HepG2 (cell line): ENCODE measurements around the gene GADD45GIP1. TPM values are rescaled to one million over a fixed set of nuclear protein-coding genes. Genes with fewer than 3 reads are reported as not detected.

Experiments
- ATF3 ChIP-seq: sonication (generic); formaldehyde crosslinking; IDR thresholded peaks from 2 replicates; pipeline ENCODE4 v1.4.0; 2020; ENCODE audit warnings: missing genetic modification reagents
- BHLHE40 ChIP-seq: IDR thresholded peaks from 2 replicates; pipeline ENCODE4 v1.6.1; 2011; ENCODE audit warnings: low read length, improper control_type of control experiment
- BORCS8-MEF2B ChIP-seq: sonication (generic); formaldehyde crosslinking; IDR thresholded peaks from 2 replicates; pipeline ENCODE4 v1.8.0; 2022; ENCODE audit warnings: mild to moderate bottlenecking, missing genetic modification reagents
- GATAD2A ChIP-seq: IDR thresholded peaks from 2 replicates; pipeline ENCODE4 v1.6.1; 2016
- HCFC1 ChIP-seq: fragments of 150-350 bp; IDR thresholded peaks from 2 replicates; pipeline ENCODE4 v1.6.1; 2014; ENCODE audit warnings: low read depth, low read length
- IRF2 ChIP-seq: IDR thresholded peaks from 2 replicates; pipeline ENCODE4 v1.6.1; 2018; ENCODE audit warnings: missing genetic modification reagents, missing compliant biosample characterization
- KDM4B ChIP-seq: sonication (generic); formaldehyde crosslinking; IDR thresholded peaks from 2 replicates; pipeline ENCODE4 v1.4.0; 2020; ENCODE audit warnings: missing genetic modification reagents
- KDM5A ChIP-seq: fragments of 200-600 bp; sonication (generic); IDR thresholded peaks from 2 replicates; pipeline ENCODE4 v1.7.0; 2018; ENCODE audit warnings: antibody characterized with exemption, mild to moderate bottlenecking, low read length, borderline replicate concordance
- KLF11 ChIP-seq: IDR thresholded peaks from 2 replicates; pipeline ENCODE4 v1.6.1; 2016; ENCODE audit warnings: missing compliant biosample characterization
- NONO ChIP-seq, 2 experiments: fragments of 450-650 bp in 1 of 2; sonication (generic) in 1 of 2; formaldehyde crosslinking in 1 of 2; IDR thresholded peaks in 1 of 2; conservative IDR thresholded peaks in 1 of 2; 2 replicates each; pipeline versions ENCODE4 v1.6.1 to v1.8.0; 2017 to 2022; ENCODE audit warnings: mild to moderate bottlenecking in 1 of 2, missing genetic modification reagents in 1 of 2, moderate library complexity in 1 of 2
- NR2C2 ChIP-seq: sonication (generic); formaldehyde crosslinking; IDR thresholded peaks from 2 replicates; pipeline ENCODE4 v1.4.0; 2020; ENCODE audit warnings: missing genetic modification reagents, mild to moderate bottlenecking, moderate library complexity, borderline replicate concordance
- PHF21A ChIP-seq: sonication (generic); formaldehyde crosslinking; IDR thresholded peaks from 2 replicates; pipeline ENCODE4 v1.5.0; 2020; ENCODE audit warnings: mild to moderate bottlenecking, missing genetic modification reagents
- RCOR2 ChIP-seq: IDR thresholded peaks from 2 replicates; pipeline ENCODE4 v1.6.1; 2016; ENCODE audit warnings: missing biosample characterization, missing genetic modification reagents
- REXO4 ChIP-seq: sonication (generic); formaldehyde crosslinking; IDR thresholded peaks from 2 replicates; pipeline ENCODE4 v1.8.0; 2022; ENCODE audit warnings: missing genetic modification reagents, mild to moderate bottlenecking, borderline replicate concordance
- SOX6 ChIP-seq, 2 experiments: fragments of 450-650 bp in 1 of 2; sonication (generic) in 1 of 2; formaldehyde crosslinking in 1 of 2; IDR thresholded peaks; 2 replicates each; pipeline versions ENCODE4 v1.4.0 to v1.6.1; 2017 to 2020; ENCODE audit warnings: antibody characterized with exemption in 1 of 2, mild to moderate bottlenecking in 1 of 2, missing genetic modification reagents in 1 of 2
- TSC22D2 ChIP-seq: sonication (generic); formaldehyde crosslinking; IDR thresholded peaks from 2 replicates; pipeline ENCODE4 v1.5.1; 2020; ENCODE audit warnings: missing genetic modification reagents, mild to moderate bottlenecking, borderline replicate concordance
- XBP1 ChIP-seq: sonication (generic); formaldehyde crosslinking; IDR thresholded peaks from 2 replicates; pipeline ENCODE4 v1.5.0; 2020; ENCODE audit warnings: missing genetic modification reagents
- ZBTB7A ChIP-seq: sonication (generic); formaldehyde crosslinking; IDR thresholded peaks from 2 replicates; pipeline ENCODE4 v1.8.0; 2022; ENCODE audit warnings: mild to moderate bottlenecking, missing genetic modification reagents
- ZFP62 ChIP-seq: sonication (generic); formaldehyde crosslinking; IDR thresholded peaks from 2 replicates; pipeline ENCODE4 v1.4.0; 2020; ENCODE audit warnings: missing genetic modification reagents
- ZMAT3 ChIP-seq: sonication (generic); formaldehyde crosslinking; conservative IDR thresholded peaks from 2 replicates; pipeline ENCODE4 v1.7.0; 2021; ENCODE audit warnings: missing genetic modification reagents
- ZNF292 ChIP-seq: sonication (generic); formaldehyde crosslinking; IDR thresholded peaks from 2 replicates; pipeline ENCODE4 v1.8.1; 2022; ENCODE audit warnings: mild to moderate bottlenecking, low read depth, missing genetic modification reagents, borderline replicate concordance
- ZNF326 ChIP-seq: sonication (generic); formaldehyde crosslinking; IDR thresholded peaks from 2 replicates; pipeline ENCODE4 v1.4.0; 2020; ENCODE audit warnings: missing genetic modification reagents, borderline replicate concordance
- polyA plus RNA-seq, 8 experiments: library from polyadenylated mRNA; depleted of rRNA in 3 of 8; stranded (reverse) in 7 of 8; unstranded in 1 of 8; fragments of >200 nt; fragmentation: Illumina TruSeq in 4 of 8; extraction: Trizol in 4 of 8; gene quantifications; 2 replicates each; pipeline versions ENCODE4 v1.2.1 to v1.2.3, GENCODE V29; 2011 to 2016; ENCODE audit warnings: low read depth in 4 of 8, missing spikeins in 1 of 8, mixed read lengths in 1 of 8; ENCODE audit not compliant: insufficient read depth in 1 of 8
- total RNA-seq, 5 experiments: library from RNA; depleted of rRNA; stranded (reverse); fragments of >200 nt; fragmentation: Illumina TruSeq; extraction: Trizol; gene quantifications; 2 replicates each; pipeline ENCODE4 v1.2.3, GENCODE V29; 2016; ENCODE audit warnings: low read depth in 1 of 5
- TF ChIP-seq, protein P1 (sequence below): sonication (generic); formaldehyde crosslinking; IDR thresholded peaks from 2 replicates; pipeline ENCODE4 v1.5.1; 2020; ENCODE audit warnings: missing genetic modification reagents, mild to moderate bottlenecking, borderline replicate concordance
- TF ChIP-seq, protein P2 (sequence below): sonication (generic); formaldehyde crosslinking; IDR thresholded peaks from 2 replicates; pipeline ENCODE4 v1.5.0; 2020; ENCODE audit warnings: mild to moderate bottlenecking, missing genetic modification reagents, borderline replicate concordance
- TF ChIP-seq, protein P3 (sequence below): sonication (generic); formaldehyde crosslinking; IDR thresholded peaks from 2 replicates; pipeline ENCODE4 v1.4.0; 2020; ENCODE audit warnings: missing genetic modification reagents, borderline replicate concordance

GADD45GIP1 gene
- total and polyA plus RNA-seq, 2 of the 13 experiments (the other 11 are each of a cell fraction or from before 2014, with no cell fraction given) = 24.6 to 30.7 TPM

DNA sequence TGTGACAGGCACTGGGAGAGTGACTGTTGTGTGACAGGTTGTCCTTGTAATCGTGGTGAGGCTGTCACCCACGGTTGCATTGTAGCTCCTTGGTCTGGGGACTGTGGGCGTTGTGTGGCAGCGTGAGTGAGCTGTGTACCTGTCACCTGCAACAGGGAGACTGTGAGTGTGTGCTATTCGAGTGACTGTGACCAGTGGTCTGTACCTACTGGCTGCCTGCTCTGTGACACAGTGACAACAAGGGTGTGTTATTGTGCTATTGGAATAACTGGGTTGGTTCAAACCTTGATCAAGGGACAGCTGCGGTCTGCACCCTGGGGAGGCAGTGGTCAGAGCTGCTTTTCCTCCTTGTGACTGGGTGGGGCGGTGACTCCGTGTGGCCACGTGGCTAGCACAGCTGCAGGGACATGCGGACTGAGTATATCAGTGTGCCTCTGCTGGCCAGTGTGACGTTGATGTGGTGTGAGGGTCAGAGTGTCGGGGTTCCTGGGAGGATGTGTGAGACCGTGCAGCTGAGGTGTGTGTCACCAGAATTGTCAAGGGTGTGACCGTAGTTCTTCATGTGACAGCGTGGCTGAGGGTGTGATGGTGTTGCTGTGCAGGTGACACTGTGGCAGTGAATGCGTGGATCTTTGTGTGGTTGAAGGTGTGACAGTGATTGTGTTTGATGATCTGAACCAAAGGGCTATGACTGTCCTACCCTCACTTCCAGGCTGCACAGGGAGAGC lies 28.2 kb upstream of the GADD45GIP1 start (continued):
- TF ChIP-seq NONO (IDR thresholded peaks at IDR 0.05) (no peak), NONO (CRISPR knock-in tag; conservative IDR thresholded peaks at IDR 0.05) (peak; percentile 53), ZBTB7A (CRISPR knock-in tag) (no peak), ZMAT3 (CRISPR knock-in tag) (no peak), TSC22D2 (CRISPR knock-in tag) (no peak), IRF2 (CRISPR knock-in tag) (peak; percentile 46), HCFC1 (no peak), RCOR2 (no peak), BORCS8-MEF2B (CRISPR knock-in tag) (no peak), SOX6 (IDR thresholded peaks at IDR 0.05) (no peak), SOX6 (CRISPR knock-in tag; IDR thresholded peaks at IDR 0.05) (no peak; the same call in 1 of the 2 replicates), KDM4B (CRISPR knock-in tag) (no peak), KDM5A (no peak), GATAD2A (CRISPR knock-in tag) (no peak), KLF11 (no peak), REXO4 (CRISPR knock-in tag) (no peak), XBP1 (CRISPR knock-in tag) (no peak), ZNF292 (CRISPR knock-in tag) (peak; percentile 79; the same call in 1 of the 2 replicates), PHF21A (CRISPR knock-in tag) (no peak), NR2C2 (CRISPR knock-in tag) (peak; percentile 51; the same call in 1 of the 2 replicates), ZNF326 (CRISPR knock-in tag) (no peak), BHLHE40 (peak; percentile 54; the same call in 1 of the 2 replicates), ZFP62 (CRISPR knock-in tag) (no peak), ATF3 (CRISPR knock-in tag) (no peak)
- TF ChIP-seq, protein P1, sequence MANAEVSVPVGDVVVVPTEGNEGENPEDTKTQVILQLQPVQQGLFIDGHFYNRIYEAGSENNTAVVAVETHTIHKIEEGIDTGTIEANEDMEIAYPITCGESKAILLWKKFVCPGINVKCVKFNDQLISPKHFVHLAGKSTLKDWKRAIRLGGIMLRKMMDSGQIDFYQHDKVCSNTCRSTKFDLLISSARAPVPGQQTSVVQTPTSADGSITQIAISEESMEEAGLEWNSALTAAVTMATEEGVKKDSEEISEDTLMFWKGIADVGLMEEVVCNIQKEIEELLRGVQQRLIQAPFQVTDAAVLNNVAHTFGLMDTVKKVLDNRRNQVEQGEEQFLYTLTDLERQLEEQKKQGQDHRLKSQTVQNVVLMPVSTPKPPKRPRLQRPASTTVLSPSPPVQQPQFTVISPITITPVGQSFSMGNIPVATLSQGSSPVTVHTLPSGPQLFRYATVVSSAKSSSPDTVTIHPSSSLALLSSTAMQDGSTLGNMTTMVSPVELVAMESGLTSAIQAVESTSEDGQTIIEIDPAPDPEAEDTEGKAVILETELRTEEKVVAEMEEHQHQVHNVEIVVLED (CRISPR knock-in tag) = peak; percentile 7; the same call in 1 of the 2 replicates
- TF ChIP-seq, protein P2, sequence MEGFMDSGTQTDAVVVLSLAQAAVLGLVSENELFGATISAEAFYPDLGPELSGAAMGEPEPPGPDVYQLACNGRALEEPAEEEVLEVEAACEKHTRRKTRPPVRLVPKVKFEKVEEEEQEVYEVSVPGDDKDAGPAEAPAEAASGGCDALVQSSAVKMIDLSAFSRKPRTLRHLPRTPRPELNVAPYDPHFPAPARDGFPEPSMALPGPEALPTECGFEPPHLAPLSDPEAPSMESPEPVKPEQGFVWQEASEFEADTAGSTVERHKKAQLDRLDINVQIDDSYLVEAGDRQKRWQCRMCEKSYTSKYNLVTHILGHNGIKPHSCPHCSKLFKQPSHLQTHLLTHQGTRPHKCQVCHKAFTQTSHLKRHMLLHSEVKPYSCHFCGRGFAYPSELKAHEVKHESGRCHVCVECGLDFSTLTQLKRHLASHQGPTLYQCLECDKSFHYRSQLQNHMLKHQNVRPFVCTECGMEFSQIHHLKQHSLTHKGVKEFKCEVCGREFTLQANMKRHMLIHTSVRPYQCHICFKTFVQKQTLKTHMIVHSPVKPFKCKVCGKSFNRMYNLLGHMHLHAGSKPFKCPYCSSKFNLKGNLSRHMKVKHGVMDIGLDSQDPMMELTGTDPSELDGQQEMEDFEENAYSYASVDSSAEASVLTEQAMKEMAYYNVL (CRISPR knock-in tag) = no peak
- TF ChIP-seq, protein P3, sequence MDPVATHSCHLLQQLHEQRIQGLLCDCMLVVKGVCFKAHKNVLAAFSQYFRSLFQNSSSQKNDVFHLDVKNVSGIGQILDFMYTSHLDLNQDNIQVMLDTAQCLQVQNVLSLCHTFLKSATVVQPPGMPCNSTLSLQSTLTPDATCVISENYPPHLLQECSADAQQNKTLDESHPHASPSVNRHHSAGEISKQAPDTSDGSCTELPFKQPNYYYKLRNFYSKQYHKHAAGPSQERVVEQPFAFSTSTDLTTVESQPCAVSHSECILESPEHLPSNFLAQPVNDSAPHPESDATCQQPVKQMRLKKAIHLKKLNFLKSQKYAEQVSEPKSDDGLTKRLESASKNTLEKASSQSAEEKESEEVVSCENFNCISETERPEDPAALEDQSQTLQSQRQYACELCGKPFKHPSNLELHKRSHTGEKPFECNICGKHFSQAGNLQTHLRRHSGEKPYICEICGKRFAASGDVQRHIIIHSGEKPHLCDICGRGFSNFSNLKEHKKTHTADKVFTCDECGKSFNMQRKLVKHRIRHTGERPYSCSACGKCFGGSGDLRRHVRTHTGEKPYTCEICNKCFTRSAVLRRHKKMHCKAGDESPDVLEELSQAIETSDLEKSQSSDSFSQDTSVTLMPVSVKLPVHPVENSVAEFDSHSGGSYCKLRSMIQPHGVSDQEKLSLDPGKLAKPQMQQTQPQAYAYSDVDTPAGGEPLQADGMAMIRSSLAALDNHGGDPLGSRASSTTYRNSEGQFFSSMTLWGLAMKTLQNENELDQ (CRISPR knock-in tag) = no peak
